Lower leg skin (tissue), 4 donors: Measurements from ENCODE around the gene UBA52. TPM values are rescaled to one million over a fixed set of nuclear protein-coding genes. Genes with fewer than 3 reads are reported as not detected.
A peak's percentile ranks its signal among the peaks of the same experiment; 100 is the strongest.
"Not testable (repeated sequence)": the region's sequence is repeated elsewhere in the genome, so short reads cannot be mapped to it uniquely, and the experiment has no call there.

Source experiments
- DNase-seq, 2 donors: peaks; one replicate each; pipeline ENCODE4 v3.0.0-alpha.2; 2019; ENCODE audit warnings: low spot score in 2 of 2
- H3K4me3 ChIP-seq: fragments of 200-600 bp; sonication (generic); 2 replicates; pipeline ENCODE4 v1.5.1; 2017; ENCODE audit warnings: mild to moderate bottlenecking, low read depth; ENCODE audit not compliant: poor library complexity, severe bottlenecking
- CTCF ChIP-seq, 3 donors: fragments of 450-650 bp; IDR thresholded peaks; one replicate each; pipeline ENCODE4 v1.5.1; 2016; ENCODE audit warnings: antibody characterized with exemption in 3 of 3, mild to moderate bottlenecking in 3 of 3, moderate library complexity in 2 of 3
- POLR2A ChIP-seq, 2 donors: fragments of 450-650 bp; IDR thresholded peaks; one replicate each; pipeline ENCODE4 v1.6.1; 2016 to 2017; ENCODE audit warnings: antibody characterized with exemption in 2 of 2, mild to moderate bottlenecking in 1 of 2, moderate library complexity in 1 of 2
- WGBS, 2 donors: methylation state at CpG; one replicate each; pipeline ENCODE4 v1.1.5; 2018; 5-methylcytosine and 5-hydroxymethylcytosine counted together
- intact Hi-C: fragments of 100-400 bp; cut with DNase I; formaldehyde crosslinking; loops from one replicate; pipeline ENCODE4 v1.15.0; 2023; ENCODE audit warnings: low total_unique reads
- total RNA-seq, 4 donors: library from RNA; depleted of rRNA; stranded (reverse); fragments of >200 nt; gene quantifications; one replicate each; pipeline ENCODE4 v1.1.0, GENCODE V29; 2016

Gene UBA52
- total RNA-seq, 4 donors from 2014 or later: 625 to 1,001 (median 848) TPM

GRCh38 chr19:18588611-18589379 lies 17.1 kb downstream of the UBA52 start, which contains the start of gene REX1BD:
TSS of gene REX1BD (plus strand) at chr19:18588798. CDS start at chr19:18588802, 4 bp downstream.
- peak; percentile 73 to 97 for DNase-seq
- 0 to 1% methylated on average over 1 to 41 of the region's 72 CpGs for WGBS, 2 donors
- TF ChIP-seq CTCF (IDR thresholded peaks at IDR 0.05) (peak in 2 of 3 donors; percentile 4 to 50), POLR2A (IDR thresholded peaks at IDR 0.05) (no peak)
- intact Hi-C loops: no loop called here
- H3K4me3 ChIP-seq: peak within 1 kb of the TSS; percentile 83

- intact Hi-C loops: loop anchor here (10.0 kb wide), 2 partner anchors 175 to 255 kb away; no protein-coding TSS in a partner anchor
- TF ChIP-seq POLR2A (IDR thresholded peaks at IDR 0.05) (no peak), CTCF (IDR thresholded peaks at IDR 0.05) (no peak)
- peak overlapping the region; percentile 83 for H3K4me3 ChIP-seq
- peak in 1 of 2 donors; percentile 94 for DNase-seq
- 10 to 16% methylated on average over 23 to 38 of the region's 52 CpGs for WGBS, 2 donors
Measured at GRCh38 chr19:18589380-18590272, 18.0 kb downstream of the UBA52 start.

DNA sequence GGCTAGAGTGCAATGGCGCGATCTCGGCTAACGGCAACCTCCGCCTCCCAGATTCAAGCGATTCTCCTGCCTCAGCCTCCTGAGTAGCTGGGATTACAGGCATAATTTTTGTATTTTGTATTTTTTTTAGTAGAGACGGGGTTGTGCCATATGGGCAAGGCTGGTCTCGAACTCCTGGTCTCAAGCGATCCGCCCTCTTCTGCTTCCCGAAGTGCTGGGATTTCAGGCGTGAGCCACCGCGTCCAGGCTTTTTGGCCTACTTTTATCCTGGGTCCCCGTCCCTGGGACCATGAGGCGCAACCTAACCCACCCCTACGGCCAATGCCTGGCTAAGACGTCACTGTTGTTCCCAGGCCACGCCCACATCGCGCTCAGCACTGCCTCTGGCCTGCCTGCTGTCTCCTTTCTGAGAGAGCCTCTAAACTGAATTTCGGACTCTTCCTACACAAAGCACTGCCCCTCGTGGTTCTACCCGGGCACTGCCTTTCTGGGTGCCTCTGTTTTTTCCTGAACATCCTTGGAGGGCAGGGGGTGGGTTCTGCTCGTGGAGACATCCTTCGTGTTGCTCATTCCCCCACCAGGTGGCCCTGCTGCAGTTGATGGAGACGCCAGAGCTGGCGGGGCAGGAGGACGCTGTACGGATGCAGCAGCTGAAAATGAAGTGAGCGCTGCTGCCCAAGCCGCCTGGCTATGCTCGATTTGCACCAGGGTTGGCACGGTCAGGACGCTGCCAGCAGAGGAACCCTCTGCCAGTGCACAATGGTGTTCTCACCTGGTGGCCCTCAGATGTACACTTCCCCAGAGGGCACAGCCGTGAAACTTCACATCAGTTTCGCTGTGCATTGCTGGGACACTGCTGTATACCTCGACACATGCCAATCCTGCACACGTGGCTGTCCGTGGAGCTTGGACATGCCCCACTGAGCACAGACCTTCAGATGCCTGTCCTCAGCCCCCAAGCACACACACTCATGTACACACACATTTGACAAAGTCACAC lies 18.9 kb downstream of the UBA52 start:
- intact Hi-C loops: loop anchor here (10.0 kb wide), 2 partner anchors 174 to 254 kb away; no protein-coding TSS in a partner anchor
- peak in 1 of 2 donors; percentile 90 for DNase-seq
- WGBS, 2 donors: 69 to 75% methylated on average over 40 of the region's 40 CpGs
- H3K4me3 ChIP-seq: no peak overlapping the region
- TF ChIP-seq POLR2A (IDR thresholded peaks at IDR 0.05) (no peak), CTCF (IDR thresholded peaks at IDR 0.05) (no peak)

DNA sequence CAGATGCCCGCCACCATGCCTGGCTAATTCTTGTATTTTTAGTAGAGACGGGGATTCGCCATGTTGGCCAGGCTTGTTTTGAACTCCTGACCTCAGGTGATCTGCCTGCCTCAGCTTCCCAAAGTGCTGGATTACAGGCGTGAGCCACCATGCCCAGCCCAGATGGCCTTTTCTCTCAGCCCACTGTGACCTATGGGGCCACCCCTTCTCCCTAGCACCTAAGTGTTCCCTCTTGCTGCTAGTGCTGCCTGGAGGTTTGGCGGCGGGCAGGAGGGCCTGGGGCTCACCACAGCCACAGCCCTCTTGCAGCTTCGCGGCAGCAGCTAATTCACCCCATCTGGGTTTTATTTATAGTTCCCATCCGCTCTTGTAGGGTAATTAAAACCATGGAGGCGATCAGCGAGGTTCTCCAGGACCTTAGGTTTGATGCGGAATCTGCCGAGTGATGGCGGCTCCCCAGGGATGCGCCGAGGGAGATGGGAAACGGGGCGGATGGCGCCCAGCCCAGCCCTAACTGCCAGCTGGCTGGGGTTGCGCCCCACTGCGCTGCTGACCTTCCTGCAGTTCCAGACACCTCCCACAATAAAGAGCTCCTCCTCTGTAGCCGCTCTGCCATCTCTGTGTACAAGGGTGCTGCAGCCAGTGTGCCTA lies 20.2 kb downstream of the UBA52 start:
- intact Hi-C loops: loop anchor here (10.0 kb wide), 2 partner anchors 173 to 253 kb away; no protein-coding TSS in a partner anchor
- no peak for TF ChIP-seq POLR2A (IDR thresholded peaks at IDR 0.05)
- no peak for TF ChIP-seq CTCF (IDR thresholded peaks at IDR 0.05)
- H3K4me3 ChIP-seq: no peak overlapping the region
- WGBS, 2 donors: 45 to 72% methylated on average over 20 to 22 of the region's 22 CpGs
- no peak for DNase-seq

DNA sequence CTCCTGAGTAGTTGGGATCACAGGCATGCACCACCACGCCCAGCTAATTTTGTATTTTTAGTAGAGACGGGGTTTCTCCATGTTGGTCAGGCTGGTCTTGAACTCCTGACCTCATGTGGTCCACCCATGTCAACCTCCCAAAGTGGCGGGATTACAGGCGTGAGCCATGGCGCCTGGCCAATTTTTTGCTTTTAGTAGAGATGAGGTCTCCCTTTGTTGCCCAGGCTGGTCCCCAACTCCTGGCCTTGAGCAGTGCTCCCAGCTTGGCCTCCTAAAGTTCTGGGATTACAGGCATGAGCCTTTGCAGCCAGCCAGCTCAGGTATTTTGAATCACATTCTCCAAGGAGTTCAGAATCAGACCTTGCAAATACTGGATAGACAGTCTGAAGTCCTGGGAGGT lies 21.1 kb downstream of the UBA52 start:
- WGBS, 2 donors: 67 to 73% methylated on average over 5 of the region's 5 CpGs
- intact Hi-C loops: loop anchor here (10.0 kb wide), 2 partner anchors 172 to 252 kb away; no protein-coding TSS in a partner anchor
- H3K4me3 ChIP-seq, DNase-seq: not testable (repeated sequence)
